ENCODE results near the gene ZC3H7A.

The ZC3H7A gene

DNA sequence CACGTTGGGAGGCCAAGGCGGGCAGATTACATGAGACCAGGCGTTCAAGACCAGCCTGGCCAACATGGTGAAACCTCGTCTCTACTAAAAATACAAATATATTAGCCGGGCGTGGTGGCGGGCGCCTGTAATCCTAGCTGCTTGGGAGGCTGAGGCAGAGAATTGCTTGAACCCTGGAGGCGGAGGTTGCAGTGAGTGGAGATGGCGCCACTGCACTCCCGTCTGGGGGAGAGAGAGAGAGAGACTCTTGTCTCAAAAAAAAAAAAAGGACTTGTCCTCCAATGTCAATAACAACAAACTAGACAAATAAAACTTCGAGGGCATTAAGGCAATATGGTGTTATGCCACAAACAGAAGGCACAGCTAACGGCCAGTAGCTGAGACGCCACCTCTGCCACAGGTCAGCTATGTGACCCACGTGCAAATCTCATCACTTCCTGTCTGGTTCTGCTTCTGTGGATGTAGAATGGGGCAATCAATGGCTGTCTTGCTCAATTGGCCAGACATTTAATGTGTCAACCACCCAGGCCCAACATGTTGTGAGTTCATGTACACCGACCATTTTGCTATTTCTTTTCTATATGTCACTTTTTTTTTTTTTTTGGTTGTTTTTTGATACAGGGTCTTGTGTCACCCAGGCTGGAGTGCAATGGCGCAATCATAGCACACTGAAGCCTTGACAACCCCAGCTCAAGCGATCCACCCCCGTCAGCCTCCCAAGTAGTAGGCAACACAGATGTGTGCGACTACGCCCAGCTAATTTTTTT, 53.6 kb downstream of the ZC3H7A start:
- Histone ChIP-seq H3F3A (ENCODE audit: insufficient read depth, low read length) (peaks cover 4% of the 10 kb centered on the region; the same call in 1 of the 2 replicates), H3K9ac (ENCODE audit: low read length) (peak overlapping the region; percentile 90)

DNA sequence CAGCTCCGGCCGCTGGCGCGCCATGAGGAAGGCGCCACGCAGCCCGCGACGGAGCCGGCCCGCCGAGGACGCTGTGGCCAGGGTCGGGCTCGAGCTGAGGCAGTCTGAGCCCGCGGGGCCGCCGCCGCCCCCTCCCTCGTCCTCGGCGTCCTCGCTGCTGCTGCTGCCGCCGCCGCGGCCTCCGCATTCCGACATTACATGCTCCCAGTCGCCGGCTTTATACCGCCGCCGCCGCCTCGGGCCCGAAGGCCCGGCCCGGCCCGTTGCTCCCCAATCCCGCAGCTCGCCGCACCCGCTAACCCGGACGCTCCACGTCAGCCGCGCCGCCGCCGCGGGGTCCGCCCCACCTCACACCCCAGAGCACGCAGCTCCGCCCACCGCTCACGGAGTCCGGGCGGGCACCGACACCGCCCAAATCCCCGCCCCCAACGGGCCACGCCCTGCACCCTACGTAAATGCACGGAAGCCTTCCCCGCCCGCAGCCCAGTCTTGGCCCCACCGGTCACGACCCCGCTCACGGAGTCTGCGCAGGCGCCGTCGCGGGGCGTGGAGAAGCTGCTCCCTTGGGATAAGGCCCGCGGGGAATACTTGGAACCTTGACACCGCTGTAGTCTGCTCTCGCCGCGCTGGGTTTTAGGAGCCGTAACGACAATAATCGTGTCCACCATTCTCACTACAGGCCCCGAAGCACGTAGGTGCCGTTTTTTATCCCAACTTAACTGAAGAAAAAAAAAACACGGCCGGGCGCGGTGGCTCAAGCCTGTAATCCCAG, 54.3 kb downstream of the ZC3H7A start, which contains the start of gene TXNDC11:
TXNDC11 (minus strand) TSS at position 322 of the 772 bp plus-strand sequence; CDS start at position 195, 127 bp downstream.
- Histone ChIP-seq H3F3A (ENCODE audit: insufficient read depth, low read length) (peaks cover 4% of the 10 kb centered on the region; the same call in 1 of the 2 replicates), H3K4me2 (ENCODE audit: low read length) (peak within 1 kb of the TSS; percentile 69), H3K9me3 (ENCODE audit: low read length) (no peaks in the 10 kb centered on the region), H3K4me1 (ENCODE audit: insufficient read depth, low read length, severe bottlenecking) (peaks cover 51% of the 10 kb centered on the region), H3K36me3 (ENCODE audit: insufficient read depth, low read length) (no peaks in the 10 kb centered on the region), H3K4me3 (ENCODE audit: low read depth, low read length, poor library complexity, severe bottlenecking) (peak within 1 kb of the TSS; percentile 93), H3K9me2 (ENCODE audit: low read depth, low read length) (no peaks in the 10 kb centered on the region), H3K27ac (ENCODE audit: low read depth, low read length, poor library complexity, severe bottlenecking) (peak within 1 kb of the TSS; percentile 79), H3K27me3 (ENCODE audit: insufficient read depth, low read length) (no peaks in the 10 kb centered on the region), H4K20me1 (ENCODE audit: insufficient read depth, low read length) (no peaks in the 10 kb centered on the region), H3K79me2 (ENCODE audit: insufficient read depth, low read length) (peaks cover 44% of the 10 kb centered on the region), H3K9ac (ENCODE audit: low read length) (peak within 1 kb of the TSS; percentile 90), H2AFZ (ENCODE audit: low read length) (no peak within 1 kb of the TSS)
- TF ChIP-seq, protein P1, sequence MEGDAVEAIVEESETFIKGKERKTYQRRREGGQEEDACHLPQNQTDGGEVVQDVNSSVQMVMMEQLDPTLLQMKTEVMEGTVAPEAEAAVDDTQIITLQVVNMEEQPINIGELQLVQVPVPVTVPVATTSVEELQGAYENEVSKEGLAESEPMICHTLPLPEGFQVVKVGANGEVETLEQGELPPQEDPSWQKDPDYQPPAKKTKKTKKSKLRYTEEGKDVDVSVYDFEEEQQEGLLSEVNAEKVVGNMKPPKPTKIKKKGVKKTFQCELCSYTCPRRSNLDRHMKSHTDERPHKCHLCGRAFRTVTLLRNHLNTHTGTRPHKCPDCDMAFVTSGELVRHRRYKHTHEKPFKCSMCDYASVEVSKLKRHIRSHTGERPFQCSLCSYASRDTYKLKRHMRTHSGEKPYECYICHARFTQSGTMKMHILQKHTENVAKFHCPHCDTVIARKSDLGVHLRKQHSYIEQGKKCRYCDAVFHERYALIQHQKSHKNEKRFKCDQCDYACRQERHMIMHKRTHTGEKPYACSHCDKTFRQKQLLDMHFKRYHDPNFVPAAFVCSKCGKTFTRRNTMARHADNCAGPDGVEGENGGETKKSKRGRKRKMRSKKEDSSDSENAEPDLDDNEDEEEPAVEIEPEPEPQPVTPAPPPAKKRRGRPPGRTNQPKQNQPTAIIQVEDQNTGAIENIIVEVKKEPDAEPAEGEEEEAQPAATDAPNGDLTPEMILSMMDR (IDR thresholded peaks at IDR 0.05; ENCODE audit: low read length) = no peak
- TF ChIP-seq EZH2 (IDR thresholded peaks at IDR 0.05; ENCODE audit: borderline replicate concordance, low read length) = no peak

More for the DNA sequence above, 53.6 kb downstream of the ZC3H7A start:
- Histone ChIP-seq H3K79me2 (ENCODE audit: insufficient read depth, low read length) (peaks cover 36% of the 10 kb centered on the region), H4K20me1 (ENCODE audit: insufficient read depth, low read length) (no peaks in the 10 kb centered on the region), H3K4me2 (ENCODE audit: low read length) (peak overlapping the region; percentile 69), H3K9me2 (ENCODE audit: low read depth, low read length) (no peaks in the 10 kb centered on the region), H3K27ac (ENCODE audit: low read depth, low read length, poor library complexity, severe bottlenecking) (peak overlapping the region; percentile 79), H2AFZ (ENCODE audit: low read length) (no peak overlapping the region), H3K9me3 (ENCODE audit: low read length) (no peaks in the 10 kb centered on the region), H3K4me3 (ENCODE audit: low read depth, low read length, poor library complexity, severe bottlenecking) (peak overlapping the region; percentile 93), H3K36me3 (ENCODE audit: insufficient read depth, low read length) (peaks cover 7% of the 10 kb centered on the region), H3K27me3 (ENCODE audit: insufficient read depth, low read length) (no peaks in the 10 kb centered on the region), H3K4me1 (ENCODE audit: insufficient read depth, low read length, severe bottlenecking) (peaks cover 43% of the 10 kb centered on the region)
- TF ChIP-seq, protein P1 (IDR thresholded peaks at IDR 0.05; ENCODE audit: low read length) = no peak
- no peak for TF ChIP-seq EZH2 (IDR thresholded peaks at IDR 0.05; ENCODE audit: borderline replicate concordance, low read length)

DNA sequence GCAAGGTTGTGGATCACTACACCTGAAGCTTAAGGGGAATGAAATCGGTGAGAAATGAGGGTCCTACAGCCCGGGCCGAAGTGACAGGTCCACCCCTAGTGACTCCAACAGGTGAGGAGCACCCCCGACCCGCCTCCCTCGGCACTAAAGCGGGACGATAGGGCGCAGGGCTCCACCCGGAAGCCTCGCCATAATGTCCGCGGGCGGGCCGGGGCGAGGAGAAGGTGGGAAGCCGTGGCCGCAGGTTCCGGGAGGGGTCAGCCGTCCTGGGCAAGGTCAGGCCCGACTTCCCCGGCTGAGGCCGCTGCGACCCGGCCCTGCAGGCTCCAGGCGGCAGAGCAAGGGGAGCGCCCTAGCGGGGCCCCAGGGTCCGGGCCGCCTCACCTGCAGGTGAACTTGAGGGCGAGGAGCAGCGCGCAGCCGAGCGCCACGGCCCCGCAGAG, 54.9 kb downstream of the ZC3H7A start:
- H3K79me2 ChIP-seq (ENCODE audit: insufficient read depth, low read length) = peaks cover 44% of the 10 kb centered on the region
- peaks cover 53% of the 10 kb centered on the region for H3K4me1 ChIP-seq (ENCODE audit: insufficient read depth, low read length, severe bottlenecking)

More for the DNA sequence above, 54.9 kb downstream of the ZC3H7A start:
- Histone ChIP-seq H3K4me2 (ENCODE audit: low read length) (peak overlapping the region; percentile 69), H3K36me3 (ENCODE audit: insufficient read depth, low read length) (no peaks in the 10 kb centered on the region), H3K9ac (ENCODE audit: low read length) (peak overlapping the region; percentile 90), H2AFZ (ENCODE audit: low read length) (no peak overlapping the region), H4K20me1 (ENCODE audit: insufficient read depth, low read length) (no peaks in the 10 kb centered on the region), H3F3A (ENCODE audit: insufficient read depth, low read length) (peaks cover 4% of the 10 kb centered on the region; the same call in 1 of the 2 replicates), H3K9me2 (ENCODE audit: low read depth, low read length) (no peaks in the 10 kb centered on the region), H3K27me3 (ENCODE audit: insufficient read depth, low read length) (no peaks in the 10 kb centered on the region), H3K9me3 (ENCODE audit: low read length) (no peaks in the 10 kb centered on the region), H3K27ac (ENCODE audit: low read depth, low read length, poor library complexity, severe bottlenecking) (peak overlapping the region; percentile 48), H3K4me3 (ENCODE audit: low read depth, low read length, poor library complexity, severe bottlenecking) (peak overlapping the region; percentile 93)
- TF ChIP-seq, protein P1 (IDR thresholded peaks at IDR 0.05; ENCODE audit: low read length) = no peak
- TF ChIP-seq EZH2 (IDR thresholded peaks at IDR 0.05; ENCODE audit: borderline replicate concordance, low read length) = no peak

All from OCI-LY1 (cell line).